Tibial artery (tissue), 4 donors: ENCODE results near the gene SNRNP48.

Experiments used
- DNase-seq, 2 donors: peaks; one replicate each; pipeline ENCODE4 v3.0.0-alpha.2; 2019
- H3K27ac ChIP-seq, 2 donors: fragments of 200-600 bp; sonication (generic) in 1 of 2; 1 replicate in 1 of 2; 2 replicates in 1 of 2; pipeline ENCODE4 v1.5.1; 2018 to 2019; ENCODE audit warnings: mild to moderate bottlenecking in 1 of 2
- H3K27me3 ChIP-seq, 2 donors: fragments of 200-600 bp; sonication (generic) in 1 of 2; one replicate each; pipeline versions ENCODE4 v1.5.1 to v1.6.0; 2016 to 2019
- H3K36me3 ChIP-seq, 3 donors: fragments of 200-600 bp; sonication (generic) in 2 of 3; one replicate each; pipeline ENCODE4 v1.5.1; 2016 to 2019; ENCODE audit warnings: mild to moderate bottlenecking in 2 of 3
- H3K4me1 ChIP-seq, 4 donors: fragments of 200-600 bp; sonication (generic) in 2 of 4; 1 replicate in 3 of 4; 2 replicates in 1 of 4; pipeline ENCODE4 v1.5.1; 2016 to 2019
- H3K4me3 ChIP-seq, 2 donors: fragments of 200-600 bp; sonication (generic) in 1 of 2; 1 replicate in 1 of 2; 2 replicates in 1 of 2; pipeline ENCODE4 v1.5.1; 2018 to 2019; ENCODE audit warnings: mild to moderate bottlenecking in 2 of 2
- H3K9me3 ChIP-seq, 3 donors: fragments of 200-600 bp; sonication (generic) in 1 of 3; one replicate each; pipeline ENCODE4 v1.5.1; 2016 to 2019
- intact Hi-C: fragments of 100-400 bp; cut with DNase I; formaldehyde crosslinking; loops from one replicate; pipeline ENCODE4 v1.15.0; 2023; ENCODE audit warnings: low total_unique reads
- TF ChIP-seq, protein P1 (sequence below), 2 experiments: fragments of 200-600 bp in 1 of 2; fragments of 450-650 bp in 1 of 2; IDR thresholded peaks; one replicate each; pipeline ENCODE4 v1.5.1; 2017 to 2019; ENCODE audit warnings: antibody characterized with exemption in 2 of 2, mild to moderate bottlenecking in 1 of 2, moderate library complexity in 1 of 2

SNRNP48 gene

DNA sequence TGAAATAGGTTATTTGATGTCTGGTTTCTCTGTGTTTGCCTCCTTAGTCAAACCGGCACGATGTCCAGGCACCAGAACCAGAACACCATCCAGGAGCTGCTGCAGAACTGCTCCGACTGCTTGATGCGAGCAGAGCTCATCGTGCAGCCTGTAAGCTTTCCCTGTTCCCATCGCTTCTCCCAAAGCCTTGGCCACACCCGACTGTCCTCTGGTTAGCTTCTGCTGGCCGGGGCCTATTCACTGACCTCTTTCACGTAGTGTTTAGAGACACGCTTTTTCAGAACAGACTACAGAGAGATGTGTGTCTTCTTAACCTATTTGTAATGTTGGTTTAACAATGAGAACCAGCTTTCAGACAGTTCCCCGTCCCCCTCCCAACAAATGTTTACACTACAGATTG is 34.3 kb upstream of the SNRNP48 start:
- no peak for DNase-seq
- Histone ChIP-seq H3K36me3 (peaks cover 0 to 7% (median 0%) of the 10 kb centered on the region in 3 donors), H3K27me3 (peaks cover 0 to 7% of the 10 kb centered on the region in 2 donors), H3K9me3 (no peaks in the 10 kb centered on the region), H3K27ac (no peak overlapping the region), H3K4me3 (no peak overlapping the region), H3K4me1 (no peaks in the 10 kb centered on the region)
- TF ChIP-seq, protein P1, sequence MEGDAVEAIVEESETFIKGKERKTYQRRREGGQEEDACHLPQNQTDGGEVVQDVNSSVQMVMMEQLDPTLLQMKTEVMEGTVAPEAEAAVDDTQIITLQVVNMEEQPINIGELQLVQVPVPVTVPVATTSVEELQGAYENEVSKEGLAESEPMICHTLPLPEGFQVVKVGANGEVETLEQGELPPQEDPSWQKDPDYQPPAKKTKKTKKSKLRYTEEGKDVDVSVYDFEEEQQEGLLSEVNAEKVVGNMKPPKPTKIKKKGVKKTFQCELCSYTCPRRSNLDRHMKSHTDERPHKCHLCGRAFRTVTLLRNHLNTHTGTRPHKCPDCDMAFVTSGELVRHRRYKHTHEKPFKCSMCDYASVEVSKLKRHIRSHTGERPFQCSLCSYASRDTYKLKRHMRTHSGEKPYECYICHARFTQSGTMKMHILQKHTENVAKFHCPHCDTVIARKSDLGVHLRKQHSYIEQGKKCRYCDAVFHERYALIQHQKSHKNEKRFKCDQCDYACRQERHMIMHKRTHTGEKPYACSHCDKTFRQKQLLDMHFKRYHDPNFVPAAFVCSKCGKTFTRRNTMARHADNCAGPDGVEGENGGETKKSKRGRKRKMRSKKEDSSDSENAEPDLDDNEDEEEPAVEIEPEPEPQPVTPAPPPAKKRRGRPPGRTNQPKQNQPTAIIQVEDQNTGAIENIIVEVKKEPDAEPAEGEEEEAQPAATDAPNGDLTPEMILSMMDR (IDR thresholded peaks at IDR 0.05) = no peak
- intact Hi-C loops = no loop called here

DNA sequence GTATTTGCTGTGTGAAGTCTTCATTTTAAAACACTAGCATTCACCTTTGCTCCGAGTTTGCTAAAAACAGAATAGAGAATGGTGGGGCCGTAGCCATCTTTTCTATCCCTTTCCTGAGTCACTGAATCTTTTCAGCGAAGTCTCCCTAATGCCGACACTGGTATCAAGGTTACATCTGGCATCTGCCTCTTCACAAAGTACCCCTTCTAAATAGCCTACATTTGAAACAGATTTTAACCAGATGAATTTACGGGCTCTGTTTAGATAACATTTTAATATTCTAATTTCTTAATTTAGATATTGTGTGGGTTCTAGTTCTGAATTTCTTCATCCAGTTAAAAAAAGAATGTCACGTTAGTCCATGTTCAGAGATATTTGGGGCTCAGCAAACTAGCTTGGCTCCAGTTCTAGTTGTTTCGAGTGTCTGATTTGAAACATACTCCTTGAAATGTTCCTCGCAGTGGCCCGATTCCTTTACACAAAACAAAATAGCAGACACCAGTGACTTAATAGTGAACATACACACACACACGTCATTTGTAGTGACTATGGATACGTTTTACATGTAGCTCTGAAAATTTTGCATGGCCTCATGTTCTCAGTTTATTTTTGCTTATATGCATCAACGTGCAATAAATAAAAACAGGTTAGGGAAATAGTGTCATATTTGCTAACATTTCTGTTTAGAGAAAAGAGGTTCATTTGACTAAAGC is 33.4 kb upstream of the SNRNP48 start:
- H3K9me3 ChIP-seq = no peaks in the 10 kb centered on the region
- no peak for DNase-seq
- intact Hi-C loops = no loop called here
- H3K4me3 ChIP-seq = no peak overlapping the region
- TF ChIP-seq, protein P1 (IDR thresholded peaks at IDR 0.05) = no peak
- H3K36me3 ChIP-seq = peaks cover 0 to 7% (median 0%) of the 10 kb centered on the region in 3 donors
- H3K27ac ChIP-seq = no peak overlapping the region
- peaks cover 0 to 13% of the 10 kb centered on the region in 2 donors for H3K27me3 ChIP-seq
- no peaks in the 10 kb centered on the region for H3K4me1 ChIP-seq

DNA sequence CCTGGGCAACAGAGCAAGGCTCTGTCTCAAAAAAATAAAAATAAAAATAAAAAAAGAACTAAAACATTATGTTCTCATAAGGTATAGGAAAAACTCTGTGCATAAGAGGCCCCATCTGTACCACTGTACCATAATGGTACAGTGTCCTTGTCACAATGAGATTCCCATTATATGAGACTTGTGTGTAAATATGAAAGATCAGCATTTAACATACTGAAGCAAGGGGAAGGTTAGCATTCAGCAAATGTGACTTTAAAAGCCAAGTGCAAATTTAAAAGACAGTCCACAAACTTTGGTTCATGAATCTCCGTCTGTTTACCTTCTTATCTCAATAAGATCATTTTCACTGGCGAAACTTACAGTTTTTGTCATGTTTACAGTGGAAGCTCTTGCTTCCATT is 32.3 kb upstream of the SNRNP48 start:
- no peaks in the 10 kb centered on the region for H3K9me3 ChIP-seq
- H3K27me3 ChIP-seq = peaks cover 0 to 13% of the 10 kb centered on the region in 2 donors
- H3K4me3 ChIP-seq = no peak overlapping the region
- no peak overlapping the region for H3K27ac ChIP-seq
- TF ChIP-seq, protein P1 (IDR thresholded peaks at IDR 0.05) = no peak
- H3K36me3 ChIP-seq = peaks cover 0 to 7% (median 0%) of the 10 kb centered on the region in 3 donors
- intact Hi-C loops = no loop called here
- no peak for DNase-seq
- H3K4me1 ChIP-seq = no peaks in the 10 kb centered on the region

DNA sequence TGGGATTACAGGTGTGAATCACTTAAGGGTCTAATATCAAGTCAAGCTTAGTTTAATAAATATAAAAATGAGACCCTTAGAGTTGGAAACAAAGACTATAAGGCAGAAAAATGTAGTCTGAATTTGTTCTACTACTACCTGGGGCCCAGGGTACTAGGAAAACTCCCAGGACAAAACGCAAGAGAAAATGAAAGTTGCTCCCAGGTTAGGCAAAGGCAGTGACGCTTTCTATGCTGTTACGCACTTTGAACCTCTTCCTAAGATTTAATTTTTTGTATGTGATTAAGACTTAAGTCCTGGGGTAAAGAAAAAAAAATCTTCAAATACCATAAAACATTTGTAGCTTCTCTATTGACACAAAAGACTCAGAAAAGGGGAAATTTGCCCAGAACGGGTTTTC is 31.2 kb upstream of the SNRNP48 start:
- no peak overlapping the region for H3K4me3 ChIP-seq
- H3K27ac ChIP-seq = no peak overlapping the region
- peaks cover 0 to 10% of the 10 kb centered on the region in 2 donors for H3K27me3 ChIP-seq
- TF ChIP-seq, protein P1 (IDR thresholded peaks at IDR 0.05) = no peak
- intact Hi-C loops = no loop called here
- H3K4me1 ChIP-seq = no peaks in the 10 kb centered on the region
- H3K9me3 ChIP-seq = no peaks in the 10 kb centered on the region
- peaks cover 0 to 7% (median 0%) of the 10 kb centered on the region in 3 donors for H3K36me3 ChIP-seq
- no peak for DNase-seq

DNA sequence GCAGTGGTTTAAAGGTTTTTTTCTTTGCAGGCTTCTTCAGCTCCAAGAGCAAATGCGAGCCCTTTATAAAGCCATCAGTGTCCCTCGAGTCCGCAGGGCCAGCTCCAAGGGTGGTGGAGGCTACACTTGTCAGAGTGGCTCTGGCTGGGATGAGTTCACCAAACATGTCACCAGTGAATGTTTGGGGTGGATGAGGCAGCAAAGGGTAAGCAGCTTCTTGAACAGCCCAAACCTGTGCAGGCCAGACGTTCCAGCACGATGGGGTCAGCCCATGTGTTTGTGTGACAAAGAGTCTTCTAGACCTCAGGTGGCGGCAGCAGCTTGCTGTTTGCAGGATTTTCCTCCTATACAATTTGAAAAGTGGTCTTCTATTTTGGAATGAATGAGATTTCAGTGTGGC is 30.8 kb upstream of the SNRNP48 start:
- Histone ChIP-seq H3K27me3 (peaks cover 0 to 10% of the 10 kb centered on the region in 2 donors), H3K4me3 (no peak overlapping the region), H3K9me3 (no peaks in the 10 kb centered on the region), H3K4me1 (no peaks in the 10 kb centered on the region), H3K36me3 (peaks cover 0 to 7% (median 0%) of the 10 kb centered on the region in 3 donors), H3K27ac (no peak overlapping the region)
- TF ChIP-seq, protein P1 (IDR thresholded peaks at IDR 0.05) = no peak
- intact Hi-C loops = no loop called here
- DNase-seq = no peak
